ENCODE data around the gene SULT1C4. TPM values are rescaled to one million over a fixed set of nuclear protein-coding genes. Genes with fewer than 3 reads are reported as not detected.

SULT1C4 gene
- total RNA-seq, 1 experiment from 2014 or later: 0.96 TPM

DNA sequence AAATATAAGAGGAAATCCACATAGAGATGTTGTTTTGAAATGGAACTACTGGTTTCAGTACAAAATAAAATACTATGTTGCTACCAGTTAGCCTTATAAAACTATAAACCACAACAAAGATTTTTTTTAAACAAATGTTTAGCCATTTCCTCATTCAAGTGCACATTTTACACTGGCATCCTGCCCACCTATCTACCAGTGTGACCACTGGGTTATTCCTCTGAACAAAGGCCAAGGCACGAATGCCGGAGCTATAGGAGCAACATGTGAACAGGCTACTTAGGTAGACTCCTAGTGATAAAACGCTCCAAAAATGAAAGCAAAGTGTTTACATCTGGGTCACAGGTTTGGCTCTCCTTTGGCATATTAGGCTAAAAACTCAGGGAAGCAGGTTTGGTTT, 31.8 kb upstream of the SULT1C4 start:
- no peak overlapping the region for H3K27ac Mint-ChIP-seq
- TF ChIP-seq, protein P1, sequence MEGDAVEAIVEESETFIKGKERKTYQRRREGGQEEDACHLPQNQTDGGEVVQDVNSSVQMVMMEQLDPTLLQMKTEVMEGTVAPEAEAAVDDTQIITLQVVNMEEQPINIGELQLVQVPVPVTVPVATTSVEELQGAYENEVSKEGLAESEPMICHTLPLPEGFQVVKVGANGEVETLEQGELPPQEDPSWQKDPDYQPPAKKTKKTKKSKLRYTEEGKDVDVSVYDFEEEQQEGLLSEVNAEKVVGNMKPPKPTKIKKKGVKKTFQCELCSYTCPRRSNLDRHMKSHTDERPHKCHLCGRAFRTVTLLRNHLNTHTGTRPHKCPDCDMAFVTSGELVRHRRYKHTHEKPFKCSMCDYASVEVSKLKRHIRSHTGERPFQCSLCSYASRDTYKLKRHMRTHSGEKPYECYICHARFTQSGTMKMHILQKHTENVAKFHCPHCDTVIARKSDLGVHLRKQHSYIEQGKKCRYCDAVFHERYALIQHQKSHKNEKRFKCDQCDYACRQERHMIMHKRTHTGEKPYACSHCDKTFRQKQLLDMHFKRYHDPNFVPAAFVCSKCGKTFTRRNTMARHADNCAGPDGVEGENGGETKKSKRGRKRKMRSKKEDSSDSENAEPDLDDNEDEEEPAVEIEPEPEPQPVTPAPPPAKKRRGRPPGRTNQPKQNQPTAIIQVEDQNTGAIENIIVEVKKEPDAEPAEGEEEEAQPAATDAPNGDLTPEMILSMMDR (conservative IDR thresholded peaks at IDR 0.05): no peak

More for the DNA sequence above, 31.8 kb upstream of the SULT1C4 start:
- 0 out of 4 replicates have a peak, but pooled peaks cover 0 to 2% of the 10 kb centered on the region in 2 experiments for H3K4me1 Mint-ChIP-seq
- Histone ChIP-seq H3K4me2 (ENCODE audit: insufficient read depth, insufficient read length, low read length) (no peak overlapping the region), H3K27me3 (ENCODE audit: insufficient read depth, low read length) (no peaks in the 10 kb centered on the region), H2AFZ (ENCODE audit: low read length) (no peak overlapping the region), H4K8ac (replicated peaks; ENCODE audit: insufficient read length, low read depth, low read length) (no peak overlapping the region), H3K79me2 (ENCODE audit: insufficient read depth, low read length) (no peaks in the 10 kb centered on the region), H2BK5ac (ENCODE audit: insufficient read length, low read length) (no peak overlapping the region), H4K20me1 (ENCODE audit: control insufficient read depth, insufficient read depth, insufficient read length) (no peaks in the 10 kb centered on the region), H3K9ac (ENCODE audit: extremely low read depth, insufficient read length, low read length) (no peak overlapping the region), H2BK20ac (ENCODE audit: low read depth, low read length, poor library complexity, severe bottlenecking) (no peak overlapping the region), H4K91ac (ENCODE audit: insufficient read length, low read depth, low read length) (no peak overlapping the region), H4K5ac (ENCODE audit: insufficient read length, low read depth, low read length) (no peak overlapping the region), H3K9me3 (ENCODE audit: control insufficient read depth, low read depth, low read length) (no peaks in the 10 kb centered on the region), H3K4me1 (ENCODE audit: insufficient read depth, low read length) (peaks cover 2% of the 10 kb centered on the region; the same call in 1 of the 2 replicates), H3K23me2 (ENCODE audit: insufficient read length, low read depth, low read length, poor library complexity, severe bottlenecking) (no peaks in the 10 kb centered on the region), H3K14ac (ENCODE audit: insufficient read depth, low read length) (no peak overlapping the region), H3K23ac (ENCODE audit: insufficient read length, low read depth, low read length) (no peak overlapping the region), H2BK15ac (ENCODE audit: low read depth, low read length) (no peak overlapping the region), H3K18ac (ENCODE audit: insufficient read length, low read depth, low read length) (no peak overlapping the region), H3K56ac (ENCODE audit: insufficient read length, low read depth, low read length) (no peak overlapping the region), H3K79me1 (ENCODE audit: insufficient read depth, low read depth, low read length, poor library complexity, severe bottlenecking) (no peaks in the 10 kb centered on the region), H3K27ac (ENCODE audit: insufficient read length, low read depth, low read length) (no peak overlapping the region), H2BK120ac (ENCODE audit: low read depth, low read length, poor library complexity, severe bottlenecking) (no peak overlapping the region), H3T11ph (ENCODE audit: low read length) (no peak overlapping the region), H3K4ac (ENCODE audit: low read depth, low read length) (no peak overlapping the region), H2AK5ac (ENCODE audit: insufficient read length, low read length) (no peak overlapping the region), H2BK12ac (ENCODE audit: insufficient read length, low read depth, low read length) (no peak overlapping the region)
- no peaks in the 10 kb centered on the region for H3K9me3 Mint-ChIP-seq
- no peaks in the 10 kb centered on the region for H3K36me3 Mint-ChIP-seq (ENCODE audit: insufficient read depth in 1 of 3, low read depth in 3 of 3)
- H3K27me3 Mint-ChIP-seq (ENCODE audit: low read depth): no peaks in the 10 kb centered on the region; the same call in 1 of the 2 replicates
- no CpG with 5 or more reads among the region's 3 CpGs for WGBS (ENCODE audit: extremely low coverage, insufficient read length, low lambda C conversion rate)
- DNase-seq: no peak
- H3K4me3 Mint-ChIP-seq: no peak overlapping the region

Measured in H9 (cell line).